Stimulated activated CD4-positive, alpha-beta T cell treated with anti-CD3 and anti-CD28 coated beads, Interleukin-12 subunit alpha, Interleukin-12 subunit beta, amount 100 ng/mL, for 48 hours (primary cell): Measurements from ENCODE around the gene HSPB7.
"Not testable (repeated sequence)": the region's sequence is repeated elsewhere in the genome, so short reads cannot be mapped to it uniquely, and the experiment has no call there.

Source experiments
- DNase-seq, 3 donors: peaks; one replicate each; pipeline ENCODE4 v3.0.0-alpha.2; 2020; ENCODE audit warnings: low read depth in 2 of 3, low spot score in 1 of 3

The HSPB7 gene

DNA sequence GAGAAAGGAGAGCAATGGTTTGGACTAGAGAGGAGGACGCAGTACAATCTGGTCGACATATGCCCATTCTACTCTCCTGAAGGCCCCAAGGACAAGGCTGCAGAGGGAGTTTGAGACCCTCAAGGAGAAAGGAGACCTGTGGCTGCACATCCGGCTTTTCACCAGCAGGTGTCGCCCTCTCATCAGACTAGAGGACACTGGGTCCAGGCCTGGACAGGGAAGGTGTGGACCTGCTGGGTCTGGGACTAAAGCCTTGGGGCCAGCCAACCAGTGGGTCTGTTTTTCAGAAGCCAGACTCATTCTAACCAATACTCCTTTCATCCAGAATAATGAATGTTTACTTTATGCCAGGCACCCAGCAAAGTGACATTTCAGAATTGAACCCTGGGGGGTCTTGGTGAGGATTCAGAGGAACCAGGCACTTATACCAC, 8.8 kb downstream of the HSPB7 start:
- peak; percentile 51 to 82 (median 56) for DNase-seq

- DNase-seq: no peak
Observed at GRCh38 chr1:16007671-16008341, 10.0 kb downstream of the HSPB7 start.

- DNase-seq: no peak
Observed at GRCh38 chr1:16006552-16007485, 11.0 kb downstream of the HSPB7 start.

DNA sequence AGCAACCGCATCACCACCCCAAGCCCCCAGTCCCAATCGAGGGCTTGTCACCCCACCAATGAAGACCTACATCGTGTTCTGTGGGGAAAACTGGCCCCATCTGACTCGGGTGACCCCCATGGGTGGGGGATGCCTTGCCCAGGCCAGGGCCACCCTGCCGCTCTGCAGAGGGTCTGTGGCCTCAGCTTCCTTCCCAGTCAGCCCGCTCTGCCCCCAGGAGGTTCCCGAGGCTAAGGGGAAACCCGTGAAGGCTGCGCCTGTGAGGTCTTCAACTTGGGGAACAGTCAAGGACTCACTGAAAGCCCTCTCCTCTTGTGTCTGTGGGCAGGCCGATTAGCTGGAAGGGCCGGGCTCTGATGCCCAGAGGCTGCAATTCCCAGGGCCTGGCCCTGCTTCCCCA, 11.8 kb downstream of the HSPB7 start:
- no peak for DNase-seq

DNA sequence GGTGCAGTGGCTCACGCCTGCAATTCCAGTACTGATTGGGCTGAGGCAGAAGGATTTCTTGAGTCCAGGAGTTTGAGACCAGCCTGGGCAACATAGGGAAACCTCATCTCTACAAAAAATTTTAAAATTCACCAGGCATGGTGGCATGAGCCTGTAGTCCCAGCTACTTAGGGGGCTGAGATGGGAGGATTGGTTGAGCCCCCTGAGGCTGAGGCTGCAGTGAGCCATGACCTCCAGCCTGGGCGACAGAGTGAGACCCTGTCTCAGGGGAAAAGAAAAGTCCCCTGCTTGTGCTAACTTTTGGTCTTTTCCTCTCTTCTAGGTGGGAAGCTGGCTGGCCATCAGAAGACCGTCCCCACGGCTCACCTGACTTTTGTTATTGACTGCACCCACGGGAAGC, 12.2 kb downstream of the HSPB7 start:
- DNase-seq: no peak

GRCh38 chr1:16001274-16001673, 16.6 kb downstream of the HSPB7 start:
- DNase-seq: not testable (repeated sequence)

DNA sequence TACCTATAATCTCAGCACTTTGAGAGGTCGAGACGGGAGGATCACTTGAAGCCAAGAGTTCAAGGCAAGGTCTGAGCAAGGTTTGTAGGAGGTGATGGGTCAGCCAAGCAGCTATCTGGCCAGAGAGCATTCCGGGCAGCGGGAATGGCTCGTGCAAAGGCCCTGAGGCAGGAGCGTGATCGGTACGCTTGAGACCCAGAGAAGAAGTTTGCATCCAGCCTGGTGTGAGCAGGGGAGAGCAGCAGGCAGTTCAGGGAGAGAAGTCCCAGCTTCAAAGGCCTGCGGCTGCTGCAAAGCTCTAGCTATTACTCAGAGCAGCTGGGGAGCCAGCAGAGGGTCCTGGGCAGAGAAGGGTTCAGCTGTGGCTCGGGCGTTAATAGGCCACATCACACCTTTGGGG, 18.9 kb downstream of the HSPB7 start:
- no peak for DNase-seq

DNA sequence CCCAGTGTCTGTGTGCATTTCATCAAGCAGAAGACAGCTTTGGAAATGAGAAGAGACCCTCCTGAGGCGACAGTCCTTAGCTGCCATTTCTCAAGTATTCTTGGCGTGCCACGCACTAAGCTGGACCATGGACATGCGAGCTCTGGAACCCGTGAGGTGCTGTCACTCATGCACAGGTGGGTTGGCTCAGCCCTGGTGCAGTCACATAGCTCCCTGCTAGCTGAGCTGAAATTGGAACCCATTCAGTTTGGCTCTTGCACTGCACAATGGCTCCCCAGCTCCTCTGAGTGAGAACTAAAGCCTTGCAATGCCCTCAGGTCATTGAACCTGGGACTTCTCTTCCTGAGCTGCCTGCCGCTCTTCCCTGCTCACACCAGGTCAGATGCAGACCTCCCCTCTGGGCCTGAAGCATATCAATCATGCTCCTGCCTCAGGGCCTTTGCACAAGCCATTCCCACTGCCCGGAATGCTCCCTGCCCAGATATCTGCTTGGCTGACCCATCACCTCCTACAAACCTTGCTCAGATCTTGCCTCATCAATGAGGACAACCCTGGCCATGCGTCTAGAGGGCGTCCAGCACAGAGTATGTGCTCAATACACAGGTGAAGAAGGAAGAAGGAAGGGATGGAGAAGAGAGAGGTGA, 20.1 kb downstream of the HSPB7 start:
- DNase-seq: no peak

DNA sequence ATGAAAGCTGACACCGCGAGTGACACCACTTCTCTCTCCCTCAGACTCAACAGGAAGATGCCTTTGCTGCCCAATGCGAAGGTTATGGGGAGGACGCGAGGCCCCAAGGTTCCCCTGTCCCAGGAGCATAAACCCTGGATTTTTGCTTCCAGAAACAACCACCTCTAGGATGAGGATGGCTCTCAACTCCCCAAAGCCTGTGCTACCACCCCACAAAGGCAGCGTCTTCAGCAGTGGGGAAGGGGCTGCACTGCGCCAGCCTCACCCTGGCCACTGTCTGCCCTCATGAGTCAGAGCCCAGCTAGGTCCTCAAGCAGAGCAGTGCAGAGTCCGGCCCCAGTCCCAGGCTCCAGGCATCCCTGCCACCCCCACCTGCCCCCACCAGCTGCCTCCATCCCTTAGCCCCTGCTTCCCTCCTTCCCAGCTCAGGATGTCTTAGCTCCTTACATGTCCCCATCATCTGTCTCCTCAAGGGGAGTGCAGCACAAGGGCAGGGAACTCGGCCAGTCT, 20.7 kb downstream of the HSPB7 start:
- DNase-seq: no peak

DNA sequence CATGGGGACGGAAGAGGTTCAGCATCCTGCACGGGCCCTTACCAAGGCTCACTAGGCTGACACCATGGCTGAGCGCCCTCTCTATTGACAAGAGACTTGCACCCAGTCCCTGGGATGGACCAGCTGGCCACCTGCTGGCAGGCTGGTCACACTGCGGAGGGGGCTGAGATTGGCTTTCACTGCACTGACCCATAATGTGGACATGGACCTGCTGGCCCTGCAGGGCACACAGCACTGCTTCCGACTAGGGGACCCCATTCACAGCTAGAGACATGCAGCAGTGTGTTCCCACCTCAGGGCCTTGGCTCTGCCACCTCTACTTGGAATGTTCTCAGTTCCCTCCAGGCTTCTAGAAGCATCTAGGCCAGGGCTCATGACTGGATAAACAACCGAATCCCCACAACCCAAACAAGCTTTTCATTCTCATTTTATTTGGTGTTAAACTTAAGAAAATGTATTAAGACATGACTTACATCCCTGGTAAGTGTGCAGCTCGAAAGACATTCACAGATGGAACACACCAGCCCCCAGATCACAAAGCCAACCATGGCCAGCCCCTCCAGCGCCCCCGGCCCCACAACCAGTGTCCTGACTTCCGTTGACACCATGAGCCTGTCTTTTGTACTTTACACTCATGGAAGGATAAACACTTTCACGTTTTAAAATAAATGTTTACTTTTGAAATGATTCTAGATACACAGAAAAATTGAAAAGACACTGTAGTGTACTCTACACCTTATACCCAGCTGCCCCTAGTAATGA, 23.1 kb downstream of the HSPB7 start:
- DNase-seq: peak in 2 of 3 donors; percentile 35 to 47

- DNase-seq: no peak
Observed at GRCh38 chr1:15994081-15994480, 23.8 kb downstream of the HSPB7 start.

DNA sequence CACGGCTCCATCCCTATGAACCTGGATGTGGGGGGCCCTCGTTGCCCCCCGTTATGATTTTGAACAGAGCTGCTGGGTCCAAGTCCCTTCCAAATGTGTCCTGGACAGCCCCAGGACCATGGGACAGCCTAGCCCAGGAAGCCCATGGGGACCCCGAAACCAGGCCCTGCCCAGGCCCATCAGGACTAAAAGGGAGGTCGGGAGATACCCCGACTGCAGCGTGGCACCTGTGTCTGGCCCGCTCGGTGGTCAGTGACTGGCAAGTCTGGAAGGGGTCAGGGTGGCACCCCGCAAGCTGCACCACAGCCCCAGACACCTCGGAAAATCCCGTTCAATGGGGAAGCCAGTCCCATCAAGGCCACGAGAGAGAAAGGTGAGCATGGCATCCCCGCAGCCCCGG, 24.2 kb downstream of the HSPB7 start:
- DNase-seq: no peak

DNA sequence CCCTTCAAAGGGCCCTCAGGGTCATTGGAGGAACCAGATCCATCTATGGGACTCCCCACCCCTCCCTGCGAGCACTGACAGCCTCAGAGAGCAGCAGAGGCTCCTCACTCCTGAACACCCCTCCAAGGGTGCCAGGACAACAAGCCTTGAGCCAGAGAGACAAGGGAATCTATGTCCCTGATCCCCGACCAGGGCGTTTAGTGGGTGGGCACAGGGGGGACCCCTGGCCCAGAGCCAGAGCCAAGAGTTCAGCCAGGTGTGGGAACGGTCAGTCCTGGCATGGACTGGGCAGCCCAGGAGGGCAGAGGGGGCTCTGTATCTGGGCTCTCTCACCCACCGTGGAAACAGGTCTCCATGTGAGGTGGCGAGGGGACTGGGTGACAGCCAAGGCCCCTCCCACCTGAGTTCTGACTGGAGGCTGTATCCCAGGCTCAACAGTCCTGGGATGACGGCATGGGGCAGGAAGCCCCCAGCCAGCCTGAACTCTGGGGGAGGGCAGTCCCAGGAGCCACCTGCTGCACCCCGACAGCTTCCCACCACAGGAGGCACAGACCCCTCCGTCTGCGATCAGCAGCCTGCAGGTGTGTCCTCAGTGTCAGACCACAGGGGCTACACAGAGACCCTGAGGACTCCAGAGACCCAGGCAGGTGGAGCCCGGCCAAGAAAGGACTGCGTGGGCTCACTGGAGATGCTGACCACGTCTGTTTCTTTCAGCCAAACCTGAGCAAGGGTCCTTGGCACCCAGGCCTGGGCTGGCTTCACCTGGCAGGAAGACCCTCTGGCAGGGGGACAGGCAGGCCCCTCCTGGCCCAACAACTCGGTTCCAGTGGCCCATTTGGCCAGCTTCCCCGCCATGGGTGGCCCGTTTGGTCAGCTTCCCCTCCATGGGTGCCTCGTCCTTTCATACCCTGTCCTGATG, 25.0 kb downstream of the HSPB7 start:
- DNase-seq: no peak

- no peak for DNase-seq
Observed at GRCh38 chr1:15992187-15992553, 25.7 kb downstream of the HSPB7 start.

GRCh38 chr1:15991427-15992186, 26.2 kb downstream of the HSPB7 start:
- no peak for DNase-seq

GRCh38 chr1:15989776-15990175, 28.1 kb downstream of the HSPB7 start:
- DNase-seq: no peak

DNA sequence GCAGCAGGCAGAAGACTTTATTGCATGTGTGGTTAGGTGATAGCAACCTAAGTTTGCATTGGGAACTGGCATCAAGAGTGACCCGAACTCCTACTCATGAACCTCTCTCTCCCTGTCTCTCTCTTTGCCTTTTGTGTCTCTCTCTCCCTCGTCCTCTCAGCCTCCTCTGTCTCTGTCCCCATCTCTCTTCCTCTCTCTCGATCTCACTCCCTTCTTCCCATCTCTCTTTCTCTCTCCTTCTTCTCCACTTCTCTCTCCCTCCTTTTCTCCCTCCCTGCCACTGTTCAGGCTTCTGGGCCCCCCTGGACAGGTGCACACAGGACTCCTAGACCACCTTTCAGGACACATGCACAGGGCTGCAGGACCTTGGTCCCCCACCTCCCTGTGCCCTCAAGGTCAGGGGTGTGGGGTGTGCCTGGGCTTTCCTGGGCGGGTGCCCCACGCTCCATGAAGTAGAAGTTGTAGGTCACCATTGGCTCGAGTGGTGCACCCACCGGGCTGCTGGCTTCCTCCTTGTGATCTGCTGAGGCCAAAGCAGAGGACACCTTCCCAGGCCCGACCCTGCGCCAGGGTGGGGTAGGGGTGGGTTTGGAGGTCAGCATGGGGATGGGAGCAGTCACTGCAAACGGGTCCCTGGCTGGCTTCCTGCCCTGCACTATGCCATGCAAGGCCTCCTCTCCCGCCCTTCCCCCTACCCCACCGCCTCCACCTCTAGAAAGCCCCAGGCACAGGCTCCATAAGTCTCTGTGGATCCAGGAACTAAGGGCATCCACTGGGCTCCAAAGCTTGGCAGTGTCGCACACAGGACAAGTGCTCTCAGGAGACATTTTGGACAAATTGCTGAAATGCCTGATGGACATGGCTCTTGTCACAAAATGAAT, 28.7 kb downstream of the HSPB7 start:
- DNase-seq: no peak

- no peak for DNase-seq
Observed at GRCh38 chr1:15985611-15986297, 32.1 kb downstream of the HSPB7 start.
